T47D (cell line): Measurements from ENCODE around the gene MCM3AP.
A peak's percentile ranks its signal among the peaks of the same experiment; 100 is the strongest.

Source experiments
- DNase-seq, 2 experiments: peaks; one replicate each; pipeline versions ENCODE4 v3.0.0 to v3.0.0-alpha.2; 2011 to 2012; ENCODE audit warnings: low read depth in 1 of 2, low spot score in 1 of 2
- JUND ChIP-seq: IDR thresholded peaks from 2 replicates; pipeline ENCODE4 v1.6.1; 2012; ENCODE audit warnings: low read depth
- in situ Hi-C: cut with HindIII; loops from 2 replicates; pipeline ENCODE4 v1.10.0; 2016; ENCODE audit warnings: low sequenced_read_pairs, low pct_unique_long_range_greater_than_20kb

The MCM3AP gene

DNA sequence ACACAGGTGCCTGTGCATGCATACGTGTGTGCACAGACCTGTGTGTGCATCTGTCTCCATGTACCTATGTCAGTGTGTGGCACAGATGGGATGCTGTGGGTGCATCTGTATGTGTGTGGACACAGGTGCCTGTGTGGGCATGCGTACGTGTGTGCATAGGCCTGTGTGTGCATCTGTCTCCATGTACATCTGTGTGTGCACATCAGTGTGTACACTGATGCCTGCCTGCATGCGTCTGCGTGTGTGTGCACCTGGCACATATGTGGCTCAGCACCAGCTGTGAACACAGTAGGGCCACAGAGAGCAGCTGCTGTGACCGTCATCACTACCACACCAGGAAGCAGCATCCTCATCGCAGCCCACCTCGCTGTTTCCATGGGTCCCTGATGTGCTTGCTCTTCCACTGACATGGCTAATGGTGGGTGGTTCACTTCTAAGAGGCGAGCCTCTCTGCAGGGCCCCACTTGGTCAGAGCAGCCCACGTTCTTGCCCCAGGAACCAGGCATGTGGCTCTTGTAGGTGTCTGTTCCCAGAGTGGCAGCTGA is 91.5 kb downstream of the MCM3AP start:
- TF ChIP-seq JUND = no peak
- in situ Hi-C loops = no loop called here

DNA sequence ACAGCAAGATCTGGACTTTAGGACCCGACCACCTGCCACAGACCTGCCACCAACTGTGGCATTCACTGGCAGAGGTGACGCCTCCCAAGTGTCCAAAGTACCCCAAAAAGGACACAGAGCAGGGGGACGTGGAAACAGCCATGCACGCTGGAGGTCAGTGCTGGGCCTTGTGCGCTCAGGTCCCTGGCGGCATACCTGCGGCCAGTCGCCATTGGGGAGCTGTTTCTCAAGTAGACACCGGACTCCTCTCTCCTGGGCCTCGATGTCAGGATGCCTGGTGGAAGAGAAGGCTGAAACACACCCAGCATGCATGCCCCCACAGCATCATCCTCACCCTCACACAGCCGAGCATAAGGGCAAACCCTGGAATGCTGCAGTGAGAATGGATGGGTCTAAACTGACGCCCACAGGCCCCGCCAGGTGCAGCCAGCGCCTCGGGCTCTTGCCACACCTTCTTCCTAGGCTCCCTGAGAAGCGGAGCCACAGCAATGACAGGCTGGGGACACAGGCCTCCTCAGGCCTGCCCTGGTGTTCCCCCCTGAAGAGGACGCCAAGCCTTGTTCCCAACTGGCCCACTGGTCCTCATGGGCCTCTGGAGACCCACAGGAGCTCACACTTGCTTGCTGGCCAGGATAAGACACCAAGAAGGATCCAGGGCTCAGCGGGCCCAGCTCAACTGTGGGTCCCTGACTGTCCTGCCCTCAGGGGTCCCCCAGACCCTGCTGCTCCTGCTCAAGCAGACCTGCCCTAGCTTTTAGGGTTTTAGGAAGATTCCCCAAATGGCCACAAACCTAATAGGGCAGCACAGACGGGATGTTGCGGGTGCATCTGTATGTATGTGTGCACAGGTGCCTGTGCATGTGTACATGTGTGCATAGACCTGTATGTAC is 93.5 kb downstream of the MCM3AP start:
- in situ Hi-C loops = no loop called here

More for the DNA sequence above, 91.5 kb downstream of the MCM3AP start:
- no peak for DNase-seq

DNA sequence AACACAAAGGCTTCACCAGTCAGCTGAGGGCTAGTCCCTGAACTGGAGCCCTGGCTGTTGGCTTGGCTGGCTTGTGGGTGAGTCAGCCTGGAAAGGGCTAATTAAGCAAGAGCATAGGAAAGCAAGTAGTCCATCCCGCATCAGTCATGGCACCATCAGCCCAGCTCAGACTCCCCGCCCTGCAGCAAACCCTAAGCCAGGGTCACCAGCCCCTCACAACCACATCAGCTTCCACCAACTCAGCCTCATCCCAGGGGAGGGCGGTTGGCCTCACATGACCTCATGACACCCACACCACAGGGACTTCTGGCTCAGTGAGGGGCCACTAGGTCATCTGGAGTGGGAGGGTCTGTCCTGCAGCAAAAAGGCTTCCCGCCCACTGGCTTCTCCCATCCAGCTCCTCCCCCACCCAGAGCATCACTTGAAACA is 94.1 kb downstream of the MCM3AP start:
- no peak for TF ChIP-seq JUND
- no peak for DNase-seq
- in situ Hi-C loops = no loop called here

More for the DNA sequence above, 93.5 kb downstream of the MCM3AP start:
- DNase-seq = no peak
- TF ChIP-seq JUND = no peak

DNA sequence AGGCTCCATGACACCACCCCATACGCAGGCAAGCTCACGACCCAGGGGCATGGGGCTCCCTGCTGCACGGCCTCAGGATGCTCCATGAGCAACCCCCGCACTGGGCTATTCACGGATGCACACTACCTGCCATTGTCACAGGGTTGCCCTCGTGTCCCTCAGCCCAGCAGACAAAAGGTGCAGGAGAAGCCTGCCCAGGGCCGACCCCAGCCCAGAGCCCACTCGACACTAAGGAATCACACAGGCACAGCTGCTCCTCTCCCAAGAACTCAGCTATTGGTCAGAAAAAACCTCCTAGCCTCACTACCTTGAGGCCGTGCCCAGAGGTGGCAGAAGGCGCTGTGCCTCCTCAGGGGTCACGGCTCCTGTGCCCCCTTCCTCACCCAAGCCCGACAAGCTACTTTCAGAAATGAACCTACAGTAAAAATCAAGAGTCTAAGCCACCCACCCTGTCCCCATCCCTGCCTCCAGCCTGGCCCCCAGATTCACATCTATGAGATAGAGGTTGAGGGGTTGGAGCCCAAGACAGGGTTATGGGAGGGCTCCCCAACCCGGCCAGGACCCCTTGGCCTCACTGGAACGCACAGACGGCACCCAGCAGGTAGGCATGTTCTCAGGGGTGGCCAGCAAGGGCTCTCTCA is 94.8 kb downstream of the MCM3AP start:
- no peak for DNase-seq
- in situ Hi-C loops = no loop called here
- no peak for TF ChIP-seq JUND

DNA sequence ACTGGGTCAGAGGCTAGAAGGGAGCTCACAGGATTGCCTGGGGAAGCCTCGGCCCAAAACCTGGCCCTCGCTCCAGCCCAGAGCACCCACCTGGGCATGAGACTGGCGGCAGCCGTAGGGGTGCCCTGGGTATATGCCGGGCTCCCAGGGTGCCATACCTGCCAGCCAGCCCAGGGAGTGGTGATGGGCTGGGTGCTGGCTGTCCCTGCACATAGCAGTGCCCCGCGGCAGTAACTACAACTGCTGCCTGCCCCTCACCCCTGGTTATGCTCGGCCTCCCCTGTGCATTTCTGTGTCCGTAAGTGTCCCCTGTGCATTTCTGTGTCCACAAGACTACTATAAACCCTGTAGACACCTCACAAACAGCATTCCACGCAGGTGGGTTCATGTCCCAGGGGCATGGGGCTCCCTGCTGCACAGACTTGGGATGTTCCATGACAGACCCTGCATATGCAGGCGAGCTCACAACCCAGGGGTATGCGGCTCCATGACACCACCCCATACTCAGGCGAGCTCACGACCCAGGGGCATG is 95.4 kb downstream of the MCM3AP start:
- DNase-seq = no peak
- TF ChIP-seq JUND = no peak
- in situ Hi-C loops = no loop called here

DNA sequence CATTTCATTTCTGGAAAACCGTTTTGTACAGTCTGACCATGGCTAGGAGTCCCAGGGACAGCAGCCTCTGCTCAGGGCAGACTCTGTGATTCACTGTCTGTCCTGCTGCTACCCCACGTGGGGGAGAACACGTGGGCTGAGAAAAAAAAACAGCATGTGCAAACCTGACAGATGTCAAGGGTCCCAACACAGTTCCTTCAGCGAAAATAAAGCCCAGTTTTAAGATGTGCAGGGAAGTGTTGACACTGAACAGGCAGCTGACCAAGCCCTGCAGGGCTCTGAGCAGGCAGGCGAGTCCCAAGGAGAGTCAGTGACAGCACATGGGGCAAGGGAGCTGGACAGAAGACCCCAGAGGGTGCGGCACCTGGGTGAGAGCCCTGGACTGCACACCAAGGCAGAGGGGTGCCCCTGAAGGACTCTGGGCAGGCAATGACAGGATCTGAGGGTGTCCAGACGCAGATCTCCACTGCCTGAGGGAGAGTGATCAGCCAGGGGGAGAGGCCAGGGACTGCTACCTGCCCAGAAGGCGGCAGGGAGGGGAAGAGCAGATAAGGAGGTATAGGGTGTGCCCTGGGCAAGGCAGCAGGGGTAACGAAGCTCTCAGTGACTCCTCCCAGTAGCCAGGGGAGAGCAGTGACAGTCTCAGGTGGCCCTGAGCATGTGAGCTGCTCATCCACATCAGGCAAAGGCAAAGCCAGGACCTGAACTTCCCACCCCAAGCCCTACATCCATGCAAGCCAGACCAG is 96.0 kb downstream of the MCM3AP start:
- in situ Hi-C loops = no loop called here
- no peak for DNase-seq
- TF ChIP-seq JUND = no peak

DNA sequence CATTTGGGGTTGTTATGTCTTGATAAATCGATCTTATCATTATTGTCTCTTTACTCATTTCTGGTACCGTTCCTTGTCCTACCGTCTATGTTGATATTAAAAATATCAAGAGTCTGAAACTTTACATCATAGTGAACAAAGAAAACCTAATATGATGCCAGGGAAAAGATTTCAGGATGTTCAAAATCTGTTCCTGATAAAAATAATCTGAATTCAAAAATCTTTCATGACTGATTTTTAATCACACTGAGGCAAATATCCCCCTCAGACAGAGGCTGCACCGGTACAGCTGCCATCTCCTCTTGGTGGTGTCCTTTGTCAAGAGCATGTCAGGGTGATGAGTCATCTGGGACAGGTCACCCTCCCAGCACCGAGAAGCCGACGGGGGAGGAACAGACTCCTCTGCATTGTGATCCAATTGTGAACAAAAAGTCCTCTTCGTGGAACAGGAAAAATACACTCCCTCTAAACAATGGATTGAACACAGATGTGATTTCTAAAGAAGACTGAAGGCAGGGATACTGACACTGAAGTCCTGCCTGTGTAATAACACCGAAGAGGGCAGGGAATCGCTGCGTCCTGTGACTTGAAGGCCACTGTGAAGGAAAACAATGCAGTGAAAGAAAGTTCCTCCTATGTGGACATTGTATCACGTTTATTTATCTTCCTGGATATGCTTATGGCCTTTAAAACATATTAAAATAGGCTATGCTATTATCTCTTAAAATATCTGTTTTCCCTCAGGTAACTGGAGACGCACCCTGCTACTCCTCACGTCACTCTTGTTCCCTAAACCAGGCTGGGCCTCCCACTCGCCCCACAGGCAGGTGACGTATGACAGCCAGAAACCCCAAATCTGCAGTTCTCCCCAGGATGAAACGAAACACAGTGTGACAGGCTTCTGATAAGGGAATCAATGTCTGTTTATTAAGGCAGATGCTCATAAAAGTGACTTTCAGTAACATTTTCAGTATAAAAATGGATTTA is 96.9 kb downstream of the MCM3AP start:
- peak in 1 of 2 experiments; percentile 70 for DNase-seq
- in situ Hi-C loops = no loop called here
- peak; percentile 59; the same call in 1 of the 2 replicates for TF ChIP-seq JUND

DNA sequence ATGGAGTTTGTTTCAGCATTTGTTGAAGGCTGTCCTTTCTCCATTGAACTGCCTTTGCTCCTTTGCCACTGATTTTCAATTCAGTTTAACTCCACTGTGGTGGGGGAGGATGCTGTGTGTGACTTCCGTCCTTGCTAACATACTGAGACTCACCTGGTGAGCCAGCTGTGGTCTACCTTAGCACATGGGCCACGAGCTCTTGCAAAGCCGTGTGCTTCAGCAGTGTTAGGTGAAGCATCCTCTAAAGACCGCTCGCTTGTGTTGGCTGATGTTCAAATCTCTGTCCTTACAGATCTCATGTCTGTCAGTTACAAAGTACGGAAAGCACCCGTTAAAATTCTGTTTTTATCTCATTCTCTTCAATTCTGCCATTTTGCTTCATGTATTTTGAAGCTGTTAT is 97.6 kb downstream of the MCM3AP start:
- TF ChIP-seq JUND = no peak
- DNase-seq = no peak
- in situ Hi-C loops = no loop called here

DNA sequence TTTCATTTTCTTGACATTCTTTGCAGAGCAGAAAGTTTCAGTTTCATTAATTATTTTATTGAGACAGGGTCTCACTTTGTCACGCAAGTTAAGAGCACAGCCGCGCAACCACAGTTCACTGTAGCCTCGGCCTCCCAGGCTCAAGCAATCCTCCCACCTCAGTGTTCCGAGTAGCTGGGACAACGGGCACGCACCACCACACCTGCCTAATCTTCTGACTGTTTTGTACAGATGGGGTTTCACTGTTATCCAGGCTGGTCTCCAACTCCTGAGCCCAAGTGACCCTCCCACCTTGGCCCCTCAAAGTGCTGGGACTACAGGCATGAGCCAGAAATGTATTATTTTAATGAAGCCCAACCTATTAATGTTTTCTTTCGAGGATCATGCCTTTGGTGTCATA is 98.2 kb downstream of the MCM3AP start:
- no peak for DNase-seq
- in situ Hi-C loops = no loop called here

DNA sequence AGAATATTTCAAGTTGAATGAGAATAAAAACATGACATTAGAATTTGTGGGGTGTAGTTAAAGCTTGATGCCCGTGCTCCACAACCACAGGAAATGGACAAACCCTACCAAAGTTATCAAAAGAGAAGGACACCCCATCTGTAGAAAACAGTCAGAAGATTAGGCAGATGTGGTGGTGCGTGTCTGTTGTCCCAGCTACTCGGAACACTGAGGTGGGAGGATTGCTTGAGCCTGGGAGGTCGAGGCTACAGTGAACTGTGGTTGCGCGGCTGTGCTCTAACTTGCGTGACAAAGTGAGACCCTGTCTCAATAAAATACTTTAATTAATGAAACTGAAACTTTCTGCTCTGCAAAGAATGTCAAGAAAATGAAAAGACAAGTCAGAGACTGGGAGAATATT is 99.7 kb downstream of the MCM3AP start:
- DNase-seq = no peak
- in situ Hi-C loops = no loop called here
- TF ChIP-seq JUND = no peak

More for the DNA sequence above, 98.2 kb downstream of the MCM3AP start:
- TF ChIP-seq JUND = no peak
